CD4-positive, alpha-beta T cell treated with Interleukin-21 for 1 hour (primary cell): ENCODE data around the gene RTN4RL2.

Source experiments
- DNase-seq: peaks from one replicate; pipeline ENCODE4 v3.0.0-alpha.2; 2020

Gene RTN4RL2

DNA sequence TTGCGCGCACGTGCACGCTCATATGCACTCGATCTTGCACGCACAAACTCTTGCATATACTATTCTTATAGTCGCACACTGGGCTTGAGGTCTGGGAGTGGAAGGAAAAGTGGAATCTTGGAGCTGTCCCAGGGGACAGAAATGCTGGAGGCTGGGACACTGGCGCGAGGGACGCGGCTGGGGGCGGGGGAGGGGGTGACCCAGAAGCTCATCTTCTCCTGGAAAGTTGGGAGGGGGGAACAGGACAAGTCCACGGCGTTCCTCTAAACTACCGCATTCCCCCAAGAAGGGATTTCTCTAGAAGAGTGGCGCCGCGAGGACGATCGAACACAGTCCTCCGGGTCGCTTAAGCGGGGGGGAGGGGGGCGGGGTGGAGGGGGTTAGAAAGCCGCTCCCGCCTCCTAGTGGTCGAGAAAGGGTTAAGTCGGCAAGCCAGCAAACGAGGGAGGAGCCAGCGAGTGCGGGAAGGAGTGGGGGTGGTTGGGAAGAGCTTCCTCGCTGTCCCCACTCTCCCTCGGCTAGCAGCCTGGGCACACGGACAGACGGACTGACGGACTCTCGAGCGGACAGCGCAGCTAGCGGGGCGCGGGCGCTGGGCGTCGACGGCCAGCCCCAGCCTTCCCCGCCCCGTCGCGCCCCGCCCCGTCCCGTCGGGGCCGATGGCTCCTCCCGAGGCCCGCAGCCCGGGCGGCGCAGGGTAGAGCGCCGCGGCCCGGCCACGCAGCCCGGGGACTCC, at the start of gene RTN4RL2:
Gene RTN4RL2, plus strand, starts transcription at position 507 of the 736 bp plus-strand sequence. CDS start 338 bp downstream, outside the sequence.
- DNase-seq = peak; percentile 30

DNA sequence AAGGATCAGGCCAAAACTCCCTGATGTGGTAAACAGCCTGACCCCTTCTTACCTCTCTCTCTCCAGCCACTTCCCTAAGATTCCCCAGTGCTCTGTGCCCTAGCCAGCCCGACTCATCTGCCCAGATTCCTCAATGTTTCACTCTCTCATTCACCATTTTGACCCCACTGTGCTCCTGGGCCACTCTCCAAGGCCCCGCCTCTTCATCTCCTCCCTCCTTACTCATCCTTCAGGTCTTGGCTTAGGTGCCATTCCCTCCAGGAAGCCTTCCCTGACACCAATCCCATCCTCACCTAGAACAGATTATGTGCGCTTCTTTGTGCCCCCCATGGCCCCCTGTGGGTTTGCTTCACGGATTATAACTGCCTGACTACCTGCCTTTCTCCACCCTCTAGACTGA, 46.6 kb upstream of the RTN4RL2 start:
- DNase-seq = no peak

DNA sequence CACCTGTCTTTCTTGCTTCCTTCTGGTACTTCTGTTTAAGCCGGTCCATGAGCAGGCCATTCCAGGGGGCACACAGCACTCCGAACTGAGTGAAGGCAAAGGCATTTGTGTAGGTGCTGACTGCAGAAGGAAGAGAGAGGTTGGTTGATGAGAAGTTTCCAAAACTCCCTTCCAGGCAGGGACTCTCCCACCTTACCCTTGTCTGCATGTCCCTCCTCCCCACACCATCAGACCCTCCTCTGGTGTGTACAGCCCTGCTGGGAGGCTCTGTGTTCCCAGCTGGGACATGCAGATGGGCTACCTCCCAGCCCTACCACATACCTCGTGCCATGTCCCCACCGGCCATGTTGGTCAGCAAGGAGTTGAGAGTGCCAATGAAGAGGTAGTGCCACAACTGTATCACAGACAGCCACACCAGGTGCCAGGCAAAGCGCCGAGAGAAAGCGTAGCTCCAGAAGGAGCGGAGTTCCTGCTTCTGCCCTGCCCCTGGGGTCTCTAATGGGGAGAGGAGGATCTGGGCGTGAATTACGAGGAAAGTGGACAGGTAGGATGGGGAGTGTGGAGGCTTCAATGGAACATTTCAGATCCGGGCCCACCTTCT, 45.6 kb upstream of the RTN4RL2 start:
- DNase-seq = no peak

DNA sequence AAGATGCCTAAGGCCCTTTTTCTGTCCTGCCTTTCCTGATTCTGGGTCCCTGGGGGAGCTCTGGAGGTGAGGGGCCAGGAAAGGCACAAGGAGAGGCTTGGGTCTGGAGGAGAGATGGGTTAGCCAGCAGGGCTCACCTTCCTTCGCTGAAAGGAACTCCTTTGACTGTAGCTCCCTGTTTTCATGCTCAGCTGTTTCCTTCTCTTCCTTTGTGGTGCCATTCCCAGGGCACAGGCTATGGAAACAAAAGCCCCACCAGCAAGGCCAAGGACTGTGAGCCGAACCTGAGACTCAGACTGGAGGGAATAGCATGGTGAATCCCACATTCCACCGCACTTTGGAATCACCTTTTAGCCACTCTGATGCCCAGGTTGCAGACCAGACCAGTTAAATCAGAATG, 43.9 kb upstream of the RTN4RL2 start:
- no peak for DNase-seq

DNA sequence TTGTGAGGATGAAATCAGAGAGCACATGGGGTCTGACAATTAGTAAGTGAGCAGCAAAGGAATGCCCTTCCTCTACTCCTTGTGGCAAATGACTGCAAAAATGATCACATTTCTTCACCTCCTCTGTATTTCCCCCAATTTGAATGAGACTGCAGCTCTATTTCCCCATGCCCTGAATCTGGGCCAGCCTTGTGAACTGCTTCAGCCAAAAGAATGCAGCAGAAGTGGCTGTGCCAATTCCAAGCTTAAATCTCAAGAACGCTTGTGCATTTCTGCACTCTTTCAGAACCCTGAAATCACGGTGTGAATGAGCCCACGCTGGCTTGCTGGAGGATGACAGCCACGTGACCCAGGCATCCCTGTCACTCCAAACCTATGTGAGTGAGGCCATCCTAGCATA, 43.3 kb upstream of the RTN4RL2 start:
- DNase-seq = no peak

DNA sequence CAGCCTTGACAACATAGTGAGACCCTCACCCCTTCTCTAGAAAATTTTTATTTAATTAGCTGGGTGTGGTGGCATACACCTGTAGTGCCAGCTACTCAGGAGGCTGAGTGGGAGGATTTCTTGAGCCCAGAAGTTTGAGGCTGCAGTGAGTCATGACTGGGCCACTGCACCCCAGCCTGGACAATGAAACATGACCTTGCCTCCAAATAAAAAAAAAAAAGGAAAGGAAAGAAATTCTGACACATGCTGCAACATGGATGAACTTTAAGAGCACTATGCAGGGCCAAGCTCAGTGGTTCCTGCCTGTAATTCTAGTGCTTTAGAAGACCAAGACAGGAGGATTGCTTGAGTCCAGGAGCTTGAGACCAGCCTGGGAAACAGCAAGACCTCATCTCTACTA, 42.2 kb upstream of the RTN4RL2 start:
- DNase-seq = no peak

DNA sequence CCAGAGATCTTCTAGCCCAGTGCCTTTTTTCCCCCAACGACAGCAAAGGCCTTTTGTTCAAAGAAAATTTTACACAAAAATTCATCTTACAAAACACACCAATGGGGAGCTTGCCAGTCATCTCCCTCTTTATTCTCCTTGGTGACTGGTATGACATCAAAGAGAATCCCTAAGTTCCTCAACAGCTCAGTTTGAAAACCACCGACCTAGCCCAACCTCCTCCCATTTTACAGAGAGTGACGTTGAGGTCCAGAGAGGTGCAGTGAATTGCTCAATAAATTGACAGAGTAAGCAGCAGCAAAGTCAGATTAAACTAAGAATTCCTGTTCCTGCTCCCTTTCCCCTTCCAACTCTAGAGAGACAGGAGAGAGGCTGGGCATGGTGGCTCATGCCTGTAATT, 41.2 kb upstream of the RTN4RL2 start:
- no peak for DNase-seq

DNA sequence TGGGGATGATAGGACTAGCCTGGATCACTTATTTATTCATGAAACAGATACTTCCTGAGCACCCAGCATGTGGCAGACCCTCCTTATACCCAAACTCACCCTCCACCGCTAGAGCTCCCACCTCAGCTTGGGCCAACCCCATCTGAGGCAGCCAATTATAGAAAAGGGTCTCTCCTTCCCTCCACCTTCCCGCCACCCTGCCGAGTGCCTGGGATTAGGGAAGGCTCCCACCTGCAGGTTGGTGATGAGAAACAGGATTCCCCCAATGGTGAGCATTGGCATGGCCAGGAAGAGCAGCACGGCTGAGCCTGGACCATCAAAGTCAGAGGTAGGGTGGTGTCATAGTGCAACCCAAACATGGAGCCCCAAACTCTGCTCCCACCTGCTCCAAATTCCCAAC, 39.3 kb upstream of the RTN4RL2 start:
- DNase-seq = no peak

DNA sequence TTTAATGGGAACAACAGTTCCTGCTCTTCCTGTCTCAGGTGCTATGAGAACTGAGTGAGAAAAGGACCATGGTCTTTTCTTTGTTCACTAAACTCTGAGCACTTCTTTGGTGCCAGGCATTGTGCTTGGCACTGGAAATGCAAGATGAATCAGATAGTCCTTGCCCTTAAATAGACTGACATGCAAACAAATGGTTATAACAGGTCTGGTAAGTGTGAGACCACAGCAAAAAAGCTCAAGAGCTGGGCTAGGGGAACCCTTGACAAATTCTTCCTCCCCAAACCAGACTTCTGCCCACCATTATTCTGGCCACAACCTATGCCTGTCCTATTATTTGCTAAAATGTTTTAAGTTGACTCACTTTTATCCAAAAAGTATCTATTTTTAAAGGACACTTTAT, 38.5 kb upstream of the RTN4RL2 start:
- no peak for DNase-seq

DNA sequence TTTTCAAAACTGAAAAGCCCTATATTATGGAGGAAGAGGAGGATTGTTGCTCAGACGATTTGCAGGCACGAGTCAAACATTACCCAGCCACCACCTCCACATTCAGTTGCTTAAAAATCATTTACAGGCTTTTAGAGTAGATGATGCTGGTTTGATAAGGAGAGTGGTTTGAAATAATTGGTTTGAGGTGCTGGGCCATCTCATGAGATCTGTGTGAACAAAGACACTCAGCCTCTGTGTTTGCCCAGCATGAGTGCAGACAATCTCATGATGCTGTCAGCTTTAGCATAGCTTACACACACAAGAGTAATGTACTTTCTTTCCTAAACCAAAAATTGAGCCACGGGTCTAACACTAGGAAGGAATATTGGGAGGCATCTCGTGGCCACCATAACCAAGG, 37.7 kb upstream of the RTN4RL2 start:
- DNase-seq = no peak

DNA sequence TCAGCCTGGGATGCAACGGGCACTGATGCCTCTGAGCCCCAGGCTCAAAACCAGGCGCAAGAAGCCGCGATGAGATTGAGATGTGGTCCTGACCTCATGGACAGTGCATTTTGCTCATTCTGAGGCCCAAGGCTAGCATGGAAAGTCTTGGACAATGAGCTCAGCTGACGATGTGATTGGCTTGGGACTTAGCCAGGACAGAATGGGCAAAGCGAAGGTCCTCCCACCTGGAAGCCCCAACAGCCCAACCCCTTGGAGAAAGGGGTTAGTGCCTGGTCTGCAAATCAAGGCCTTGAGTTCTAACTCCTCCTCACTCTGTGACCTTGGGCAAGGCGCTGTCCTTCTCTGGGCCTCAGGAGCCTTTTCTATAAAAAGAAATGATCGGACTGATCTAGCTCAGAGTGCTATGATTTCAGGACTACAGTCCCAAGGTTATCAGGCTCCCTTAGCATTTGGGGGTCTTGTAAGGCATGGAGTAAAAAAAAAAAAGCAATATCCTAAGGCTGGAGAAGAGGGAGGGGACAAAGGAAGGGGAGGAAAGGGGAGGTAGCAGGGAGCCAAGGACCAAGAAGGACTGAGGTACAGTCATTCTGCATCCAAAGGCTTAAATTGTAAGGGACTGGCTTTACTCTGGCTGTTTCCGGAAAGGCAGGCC, 36.1 kb upstream of the RTN4RL2 start:
- no peak for DNase-seq

DNA sequence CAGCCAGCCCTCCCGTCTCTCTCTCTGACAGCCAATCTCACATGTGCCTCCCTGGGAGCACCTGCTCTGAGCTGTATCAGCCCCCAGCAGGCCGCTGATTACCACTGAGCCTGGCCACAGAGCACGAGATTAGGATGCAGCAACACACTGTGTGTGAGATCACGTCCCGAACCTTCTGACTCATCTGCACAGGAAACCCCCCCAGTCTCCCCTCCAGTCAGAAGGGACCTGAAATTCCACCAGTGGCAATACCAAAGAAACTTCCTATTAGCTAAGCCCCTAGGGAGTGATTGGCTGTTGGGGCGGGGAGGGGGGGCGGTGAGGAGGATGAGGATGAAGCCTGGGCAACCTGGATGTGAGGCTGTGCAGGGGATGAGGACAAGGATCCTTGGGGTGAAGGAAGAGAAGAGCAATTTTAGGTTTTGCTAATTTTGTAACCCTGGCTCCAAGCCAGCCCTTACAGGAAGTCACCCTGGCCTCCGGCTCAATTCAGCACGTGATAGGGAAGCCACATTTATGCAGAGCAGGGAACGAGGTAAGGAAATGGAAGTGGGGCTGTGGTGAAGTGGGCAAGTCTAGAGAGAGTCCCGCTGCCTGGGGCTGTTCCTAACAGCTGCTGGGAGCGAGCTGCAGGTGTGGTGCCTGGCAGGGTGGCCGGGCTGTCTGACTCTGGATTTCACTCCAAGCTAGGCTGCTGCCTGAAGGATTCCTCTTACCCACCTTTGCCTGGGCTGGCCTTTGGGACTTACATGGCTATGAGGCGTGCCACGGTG, 35.4 kb upstream of the RTN4RL2 start:
- peak; percentile 84 for DNase-seq

DNA sequence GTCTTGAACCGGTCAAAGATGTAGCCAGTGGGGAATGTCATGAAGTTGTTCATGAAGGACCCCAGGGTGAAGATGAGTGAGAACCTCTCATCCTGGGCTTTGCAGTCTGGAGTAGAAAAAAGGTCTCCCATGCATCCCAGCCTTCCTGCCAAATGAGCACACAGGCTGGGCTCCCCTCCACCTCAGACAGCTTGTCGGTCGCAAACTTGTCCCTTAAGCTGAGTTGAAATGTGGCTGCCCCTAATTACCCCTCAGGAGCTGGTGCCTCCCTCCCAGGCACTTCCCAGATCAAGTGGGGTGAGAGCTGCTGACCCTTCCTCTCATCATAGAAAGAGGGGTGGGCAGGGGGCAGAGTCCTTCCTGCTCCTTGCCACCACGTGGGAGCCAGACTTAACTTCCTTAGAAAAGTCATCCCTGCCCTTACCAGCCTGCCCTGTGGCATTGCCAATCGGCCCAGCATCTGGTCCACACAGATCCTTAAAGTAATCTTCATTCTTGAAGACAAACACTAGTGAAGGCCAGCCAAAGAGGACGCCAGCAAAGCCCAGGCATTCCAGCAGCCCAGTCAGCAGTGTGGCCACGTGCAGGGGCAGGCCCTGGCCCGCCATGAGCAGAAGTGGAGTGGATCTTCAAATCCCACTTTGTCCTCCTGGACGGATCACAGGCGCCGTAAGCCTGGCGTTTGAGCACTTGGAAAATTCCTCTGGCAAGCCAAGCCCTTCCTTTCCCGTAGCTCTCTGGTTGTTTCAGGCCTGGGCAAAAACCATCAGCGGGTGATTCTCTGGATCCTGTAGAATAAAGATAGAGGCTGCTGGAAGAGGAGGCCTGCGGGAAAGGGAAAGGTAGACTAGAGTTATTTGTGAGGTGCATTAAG, 34.5 kb upstream of the RTN4RL2 start:
- no peak for DNase-seq

DNA sequence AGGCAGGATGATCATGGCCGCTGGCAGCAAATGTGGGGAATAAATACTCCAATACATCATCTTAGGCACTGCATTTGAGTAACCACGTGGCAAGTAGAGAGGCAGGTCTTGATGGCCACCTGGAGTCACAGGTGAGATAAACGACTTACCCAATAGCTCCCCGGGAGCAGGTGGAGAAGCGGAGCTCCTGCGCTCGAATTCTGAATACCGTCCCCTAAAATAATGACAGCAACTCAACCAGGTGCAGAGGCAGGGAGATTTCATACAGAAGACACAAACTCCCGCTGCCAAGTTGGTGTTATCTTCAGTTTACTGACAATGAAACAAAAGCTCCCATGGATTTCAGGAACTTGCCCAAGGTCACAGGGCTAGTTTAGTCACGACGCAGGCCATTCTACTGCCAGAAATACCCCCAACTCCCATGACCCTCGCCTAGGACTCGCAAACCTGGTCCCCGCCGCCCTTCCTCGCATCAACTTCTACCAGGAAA, 33.8 kb upstream of the RTN4RL2 start:
- peak; percentile 19 for DNase-seq

DNA sequence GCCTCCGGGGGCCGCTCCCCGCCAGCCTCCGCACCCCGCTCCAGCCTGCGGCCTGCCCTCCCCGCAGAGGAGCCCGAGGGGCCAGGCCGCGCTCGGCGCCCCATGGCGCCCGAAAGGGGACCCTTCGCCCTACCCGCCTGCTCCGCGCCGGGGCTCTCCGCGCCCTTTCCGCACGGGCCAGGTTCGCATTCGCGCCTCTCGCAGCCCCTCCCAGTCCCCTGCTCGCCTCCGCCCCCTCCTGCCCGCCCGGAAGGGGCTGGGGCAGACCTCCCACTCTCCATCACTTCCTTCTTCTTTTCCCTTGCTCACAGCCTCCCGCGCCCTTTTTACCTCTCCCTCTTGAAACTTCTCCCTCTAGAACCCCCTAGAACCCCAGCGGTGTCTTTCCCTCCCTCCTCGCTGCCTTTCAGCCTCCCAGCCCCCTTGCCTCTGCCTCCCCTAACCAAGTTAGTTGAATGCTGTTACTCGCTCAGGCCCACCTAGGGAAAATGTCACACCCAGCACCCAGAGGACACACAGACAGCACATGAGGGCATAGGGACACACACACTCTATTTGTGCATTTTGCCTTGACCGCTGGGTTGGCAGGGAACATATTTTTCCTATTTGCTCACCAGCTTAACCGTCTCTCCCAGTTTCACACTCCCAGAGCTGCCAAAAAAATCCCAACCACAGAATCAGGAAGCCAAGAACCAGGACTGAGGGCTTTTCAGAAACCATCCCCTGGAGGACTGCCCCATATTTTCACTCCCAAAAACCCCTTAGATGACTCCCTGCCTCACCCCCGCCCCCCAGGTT, 33.2 kb upstream of the RTN4RL2 start, which contains the start of gene SLC43A3:
Gene SLC43A3, minus strand, starts transcription at position 193 of the 798 bp plus-strand sequence. CDS start 949 bp downstream, outside the sequence.
- DNase-seq = peak; percentile 66

DNA sequence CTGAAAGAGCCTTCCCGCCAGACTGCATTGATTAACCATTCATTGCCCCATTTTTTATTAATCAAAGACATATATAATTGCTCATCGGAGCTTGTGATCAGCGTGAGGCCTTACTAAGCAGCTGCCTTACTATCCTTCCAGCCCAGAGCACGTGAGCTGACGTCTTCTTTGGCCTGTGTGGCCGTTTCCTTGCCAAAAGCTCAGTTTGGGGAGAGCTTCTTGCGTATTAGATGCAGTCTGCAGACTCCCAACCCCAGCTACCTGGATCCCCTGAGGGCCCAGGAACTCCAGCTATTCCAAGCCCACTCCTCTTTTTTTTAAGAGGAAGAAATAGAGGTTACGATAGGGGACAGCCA, 32.6 kb upstream of the RTN4RL2 start:
- no peak for DNase-seq

DNA sequence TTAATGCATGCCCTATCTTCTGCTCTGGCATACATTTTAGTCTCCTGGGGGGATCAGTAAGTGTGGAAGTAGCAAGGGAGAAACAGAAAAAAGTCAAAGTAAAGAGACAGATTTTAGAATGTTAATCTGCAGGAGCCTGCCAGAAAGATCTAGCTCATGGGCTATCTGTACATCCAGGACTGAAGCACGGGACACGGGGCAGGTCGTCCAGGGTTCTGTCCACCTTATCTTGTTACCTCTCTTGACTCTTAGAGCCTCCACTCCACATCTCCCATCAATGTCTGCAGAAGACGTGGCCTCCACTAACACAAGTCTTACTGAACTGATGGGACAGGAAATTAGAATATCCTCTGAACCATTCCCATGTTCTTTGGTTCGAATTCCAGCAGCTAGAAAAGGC, 31.7 kb upstream of the RTN4RL2 start:
- no peak for DNase-seq

DNA sequence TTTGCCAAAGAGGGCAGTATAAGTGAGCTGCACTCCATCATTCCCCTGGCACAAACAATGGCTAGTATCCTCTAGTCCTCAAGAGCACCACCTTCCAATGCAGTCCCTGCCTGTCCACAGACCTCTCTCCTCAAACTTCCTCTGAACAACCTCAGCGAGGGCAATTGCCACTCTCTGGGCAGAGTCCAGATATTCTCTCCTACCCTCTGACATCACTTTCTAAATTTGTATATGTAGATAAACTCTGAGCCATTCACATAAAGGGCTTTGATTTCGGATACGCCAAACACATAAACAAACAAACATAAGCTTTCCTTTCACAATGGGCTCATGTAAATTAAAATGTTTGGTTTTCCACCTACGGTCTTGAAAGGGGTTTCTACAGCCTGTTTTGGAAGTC, 30.4 kb upstream of the RTN4RL2 start:
- DNase-seq = no peak

DNA sequence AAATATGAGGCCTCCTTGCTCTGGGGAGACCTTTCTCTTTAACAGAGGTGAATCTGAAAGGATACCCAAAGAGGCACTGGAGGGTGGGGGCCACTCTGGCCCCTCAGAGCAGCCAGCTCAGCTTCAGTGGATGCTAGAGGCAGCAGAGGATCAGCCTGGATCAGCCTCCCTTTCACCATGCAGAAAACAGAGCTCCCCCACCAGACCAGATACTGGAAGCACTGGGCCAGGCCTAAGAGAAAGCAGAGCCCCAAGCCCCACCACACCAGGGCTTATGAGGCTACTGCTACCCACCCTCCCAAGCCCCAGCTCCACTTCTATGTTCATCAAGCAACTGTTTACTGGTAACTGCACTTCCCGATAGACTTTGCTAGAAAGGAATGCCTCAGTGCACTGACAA, 29.4 kb upstream of the RTN4RL2 start:
- DNase-seq = no peak

DNA sequence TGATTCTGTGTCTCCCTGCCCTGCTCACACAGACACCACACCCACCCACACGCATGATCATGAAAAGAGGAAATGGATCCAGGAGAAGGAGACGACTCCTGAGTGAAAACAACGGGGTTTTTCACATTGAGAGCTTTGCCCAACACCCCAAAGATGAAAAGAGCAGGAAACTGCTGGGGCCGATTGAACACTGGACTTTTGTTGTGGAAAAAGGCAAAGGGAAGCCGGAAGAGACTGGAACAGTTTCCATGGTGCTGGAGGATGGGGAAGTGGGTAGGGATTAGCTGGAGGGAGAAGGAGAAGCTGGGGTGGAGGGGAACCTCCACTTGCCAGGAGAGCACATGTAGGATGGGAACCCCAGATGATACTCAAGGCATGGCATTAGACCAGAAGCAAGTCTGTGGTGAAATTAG, 28.2 kb upstream of the RTN4RL2 start:
- DNase-seq = no peak

DNA sequence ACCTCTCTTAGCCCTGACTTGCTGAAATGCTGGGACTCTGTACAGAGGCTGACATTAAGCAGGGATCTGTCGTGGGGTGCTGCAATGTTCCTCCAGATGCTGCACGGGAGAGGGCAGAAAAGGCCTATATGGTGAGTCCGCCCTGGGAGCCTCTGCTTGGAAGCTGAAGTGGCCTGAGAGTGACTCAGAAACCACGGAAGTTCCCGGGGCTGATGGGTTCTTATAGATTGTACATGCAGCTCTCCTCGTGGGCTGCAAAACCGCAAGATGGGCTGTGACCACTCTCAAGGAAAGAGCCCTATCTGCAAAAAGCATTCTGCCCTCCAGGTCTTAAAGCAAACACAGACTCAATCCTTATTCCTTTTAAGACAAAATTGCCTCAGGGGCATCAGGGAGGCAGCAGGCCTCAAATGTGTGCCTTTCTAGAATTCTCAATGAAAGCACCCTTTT, 27.6 kb upstream of the RTN4RL2 start:
- no peak for DNase-seq
